ENCODE results near the gene CLMP.

The CLMP gene

GRCh38 chr11:123073343-123074057 is 121.5 kb downstream of the CLMP start:
- no peak for TF ChIP-seq ZNF596 (tag by site-specific recombination; IDR thresholded peaks at IDR 0.05)
- no peak for TF ChIP-seq ZNF513 (tag by site-specific recombination; IDR thresholded peaks at IDR 0.05)
- TF ChIP-seq ZNF501 (tag by site-specific recombination; IDR thresholded peaks at IDR 0.05): no peak
- TF ChIP-seq INSM2 (tag by site-specific recombination; IDR thresholded peaks at IDR 0.05): no peak
- TF ChIP-seq ZNF280D (tag by site-specific recombination; IDR thresholded peaks at IDR 0.05): no peak
- no peak for TF ChIP-seq PRDM1 (tag by site-specific recombination; IDR thresholded peaks at IDR 0.05)
- TF ChIP-seq ZNF626 (tag by site-specific recombination; IDR thresholded peaks at IDR 0.05): no peak
- no peak for TF ChIP-seq ZNF621 (tag by site-specific recombination; IDR thresholded peaks at IDR 0.05)
- TF ChIP-seq ZNF404 (tag by site-specific recombination; IDR thresholded peaks at IDR 0.05): no peak
- Histone ChIP-seq H3K9me3 (ENCODE audit: control insufficient read depth, insufficient read depth, low read depth, low read length) (no peaks in the 10 kb centered on the region), H3K4me1 (ENCODE audit: control insufficient read depth, insufficient read depth, low read length) (no peaks in the 10 kb centered on the region), H3K36me3 (ENCODE audit: control insufficient read depth in 2 of 2, insufficient read depth in 1 of 2, low read length in 2 of 2) (no peaks in the 10 kb centered on the region), H3K27ac (ENCODE audit: extremely low read depth, low read depth, low read length) (no peak overlapping the region), H3K4me3 (ENCODE audit: low read depth, low read length) (no peak overlapping the region)
- POLR2A ChIA-PET: interaction anchor here (0.8 kb wide), 1 partner anchor 11 kb away, joined by 6 read pairs; the partner anchor contains the start of gene HSPA8
- CTCF ChIA-PET: interaction anchor here (0.7 to 1.4 kb wide), 3 partner anchors 8 to 188 kb away, joined by 3 read pairs; no protein-coding TSS in a partner anchor

GRCh38 chr11:123072762-123073161 is 122.3 kb downstream of the CLMP start:
- H3K9me3 ChIP-seq (ENCODE audit: control insufficient read depth, insufficient read depth, low read depth, low read length): no peaks in the 10 kb centered on the region
- H3K4me3 ChIP-seq (ENCODE audit: low read depth, low read length): no peak overlapping the region
- H3K27ac ChIP-seq (ENCODE audit: extremely low read depth, low read depth, low read length): no peak overlapping the region
- ChIA-PET CTCF (interaction anchor here (1.1 to 1.4 kb wide), 3 partner anchors 8 to 31 kb away, joined by 3 to 4 read pairs (median 3); no protein-coding TSS in a partner anchor), POLR2A (interaction anchor here (2.5 kb wide), 1 partner anchor 11 kb away, joined by 13 read pairs; the partner anchor contains the start of gene HSPA8)
- H3K36me3 ChIP-seq (ENCODE audit: control insufficient read depth in 2 of 2, insufficient read depth in 1 of 2, low read length in 2 of 2): no peaks in the 10 kb centered on the region
- no peak for TF ChIP-seq ZNF600 (tag by site-specific recombination; IDR thresholded peaks at IDR 0.05)
- TF ChIP-seq ZBTB1 (tag by site-specific recombination; IDR thresholded peaks at IDR 0.05): no peak
- TF ChIP-seq MEIS1 (CRISPR knock-in tag; IDR thresholded peaks at IDR 0.05; ENCODE audit: borderline replicate concordance): no peak
- no peak for TF ChIP-seq RBAK (tag by site-specific recombination; IDR thresholded peaks at IDR 0.05)
- TF ChIP-seq PBX3 (CRISPR knock-in tag; IDR thresholded peaks at IDR 0.05): no peak
- TF ChIP-seq ZNF324 (tag by site-specific recombination; IDR thresholded peaks at IDR 0.05): no peak
- TF ChIP-seq ZNF677 (tag by site-specific recombination; IDR thresholded peaks at IDR 0.05): no peak
- no peak for TF ChIP-seq ZNF544 (tag by site-specific recombination; IDR thresholded peaks at IDR 0.05)
- no peak for TF ChIP-seq ZBTB26 (tag by site-specific recombination; optimal IDR thresholded peaks at IDR 0.05)
- TF ChIP-seq ZNF239 (tag by site-specific recombination; IDR thresholded peaks at IDR 0.05): no peak
- TF ChIP-seq ZFP41 (tag by site-specific recombination; IDR thresholded peaks at IDR 0.05; ENCODE audit: borderline replicate concordance): no peak
- TF ChIP-seq ZNF292 (tag by site-specific recombination; IDR thresholded peaks at IDR 0.05; ENCODE audit: borderline replicate concordance, low read depth): no peak
- TF ChIP-seq ZNF140 (tag by site-specific recombination; IDR thresholded peaks at IDR 0.05): no peak
- TF ChIP-seq KLF10 (tag by site-specific recombination; IDR thresholded peaks at IDR 0.05): no peak
- no peaks in the 10 kb centered on the region for H3K4me1 ChIP-seq (ENCODE audit: control insufficient read depth, insufficient read depth, low read length)
